Chondrocyte (in vitro differentiated cells): ENCODE results near the gene CYTH3. TPM values are rescaled to one million over a fixed set of nuclear protein-coding genes. Genes with fewer than 3 reads are reported as not detected.
A peak's percentile ranks its signal among the peaks of the same experiment; 100 is the strongest.

ENCODE experiments used
- DNase-seq: peaks from one replicate; pipeline ENCODE4 v3.0.0; 2021; ENCODE audit warnings: mixed read lengths, low spot score
- H3K27ac Mint-ChIP-seq: one replicate; pipeline ENCODE4 v1.8.0; 2021; ENCODE audit warnings: mild to moderate bottlenecking, moderate library complexity, mixed read lengths; ENCODE audit not compliant: unreplicated experiment
- H3K27me3 Mint-ChIP-seq: 2 replicates; pipeline ENCODE4 v1.8.0; 2021; ENCODE audit warnings: low read depth, mixed read lengths
- H3K36me3 Mint-ChIP-seq: 2 replicates; pipeline ENCODE4 v1.8.0; 2021; ENCODE audit warnings: low read depth, mixed read lengths
- H3K4me1 Mint-ChIP-seq: 2 replicates; pipeline ENCODE4 v1.8.0; 2021; ENCODE audit warnings: low read depth, mild to moderate bottlenecking, mixed read lengths
- H3K4me3 Mint-ChIP-seq: one replicate; pipeline ENCODE4 v1.8.0; 2021; ENCODE audit warnings: mild to moderate bottlenecking, moderate library complexity, mixed read lengths; ENCODE audit not compliant: unreplicated experiment
- H3K9me3 Mint-ChIP-seq: 2 replicates; pipeline ENCODE4 v1.8.0; 2021; ENCODE audit warnings: low read depth, mixed read lengths
- CTCF ChIP-seq: fragments of 200-600 bp; sonication (generic); IDR thresholded peaks from 2 replicates; pipeline ENCODE4 v1.5.0; 2021; ENCODE audit warnings: antibody characterized with exemption, mild to moderate bottlenecking, moderate library complexity
- total RNA-seq: library from RNA; stranded (reverse); gene quantifications from 3 replicates; pipeline ENCODE4 v1.2.1, GENCODE V29; 2021

The CYTH3 gene
- total RNA-seq, 1 donor from 2014 or later, result 58.4 TPM

GRCh38 chr7:6250364-6250833 lies 22.0 kb downstream of the CYTH3 start:
- peak overlapping the region; percentile 88 for H3K27ac Mint-ChIP-seq
- H3K9me3 Mint-ChIP-seq, result no peaks in the 10 kb centered on the region
- no peaks in the 10 kb centered on the region for H3K27me3 Mint-ChIP-seq
- H3K36me3 Mint-ChIP-seq, result peaks cover 2% of the 10 kb centered on the region
- no peak overlapping the region for H3K4me3 Mint-ChIP-seq
- no peak for DNase-seq
- no peak for TF ChIP-seq CTCF
- H3K4me1 Mint-ChIP-seq, result peaks cover 93% of the 10 kb centered on the region

- H3K9me3 Mint-ChIP-seq, result no peaks in the 10 kb centered on the region
- H3K4me1 Mint-ChIP-seq, result peaks cover 90% of the 10 kb centered on the region
- TF ChIP-seq CTCF, result no peak
- no peaks in the 10 kb centered on the region for H3K27me3 Mint-ChIP-seq
- no peak for DNase-seq
- no peak overlapping the region for H3K4me3 Mint-ChIP-seq
- peak overlapping the region; percentile 33 for H3K27ac Mint-ChIP-seq
- peaks cover 2% of the 10 kb centered on the region for H3K36me3 Mint-ChIP-seq
Observed at GRCh38 chr7:6249043-6249442, 23.4 kb downstream of the CYTH3 start.

GRCh38 chr7:6248581-6248980 lies 23.8 kb downstream of the CYTH3 start:
- Mint-ChIP-seq H3K9me3 (no peaks in the 10 kb centered on the region), H3K4me3 (peak overlapping the region; percentile 29), H3K27me3 (no peaks in the 10 kb centered on the region), H3K27ac (peak overlapping the region; percentile 75), H3K4me1 (peaks cover 93% of the 10 kb centered on the region), H3K36me3 (peaks cover 2% of the 10 kb centered on the region)
- no peak for DNase-seq
- no peak for TF ChIP-seq CTCF

- no peak for TF ChIP-seq CTCF
- Mint-ChIP-seq H3K27me3 (no peaks in the 10 kb centered on the region), H3K27ac (peak overlapping the region; percentile 96), H3K4me3 (peak overlapping the region; percentile 46), H3K36me3 (peaks cover 2% of the 10 kb centered on the region), H3K9me3 (no peaks in the 10 kb centered on the region), H3K4me1 (peaks cover 82% of the 10 kb centered on the region)
- DNase-seq, result no peak
Observed at GRCh38 chr7:6246251-6246917, 26.0 kb downstream of the CYTH3 start.

- Mint-ChIP-seq H3K9me3 (no peaks in the 10 kb centered on the region), H3K36me3 (peaks cover 2% of the 10 kb centered on the region), H3K4me1 (peaks cover 71% of the 10 kb centered on the region), H3K27ac (no peak overlapping the region), H3K27me3 (no peaks in the 10 kb centered on the region), H3K4me3 (no peak overlapping the region)
- no peak for TF ChIP-seq CTCF
- no peak for DNase-seq
Observed at GRCh38 chr7:6244021-6244420, 28.4 kb downstream of the CYTH3 start.
